HepG2 (cell line): ENCODE measurements around the gene YJEFN3. TPM values are rescaled to one million over a fixed set of nuclear protein-coding genes. Genes with fewer than 3 reads are reported as not detected.

Experiments
- AKAP8 ChIP-seq: sonication (generic); formaldehyde crosslinking; IDR thresholded peaks from 2 replicates; pipeline ENCODE4 v1.5.1; 2020; ENCODE audit warnings: mild to moderate bottlenecking, missing genetic modification reagents
- KAT2B ChIP-seq: fragments of 150-350 bp; IDR thresholded peaks from 2 replicates; pipeline ENCODE4 v1.6.1; 2014; ENCODE audit warnings: low read depth, low read length, borderline replicate concordance
- KMT2B ChIP-seq: IDR thresholded peaks from 2 replicates; pipeline ENCODE4 v1.6.1; 2016; ENCODE audit warnings: missing genetic modification reagents, missing compliant biosample characterization
- MAF1 ChIP-seq: sonication (generic); formaldehyde crosslinking; IDR thresholded peaks from 2 replicates; pipeline ENCODE4 v1.5.0; 2020; ENCODE audit warnings: missing genetic modification reagents, borderline replicate concordance
- PCBP1 ChIP-seq: fragments of 200-400 bp; formaldehyde crosslinking; IDR thresholded peaks from 2 replicates; pipeline ENCODE4 v1.6.1; 2017; ENCODE audit warnings: mild to moderate bottlenecking, low read depth, low read length, borderline replicate concordance
- POLR2AphosphoS2 ChIP-seq: IDR thresholded peaks from 2 replicates; pipeline ENCODE4 v1.6.1; 2011; ENCODE audit warnings: low read depth, low read length, improper control_type of control experiment
- SMARCE1 ChIP-seq: fragments of 450-650 bp; IDR thresholded peaks from 2 replicates; pipeline ENCODE4 v1.6.1; 2017; ENCODE audit warnings: borderline replicate concordance
- ZBTB42 ChIP-seq: sonication (generic); formaldehyde crosslinking; IDR thresholded peaks from 2 replicates; pipeline ENCODE4 v1.5.0; 2020; ENCODE audit warnings: mild to moderate bottlenecking, missing genetic modification reagents
- ZFP90 ChIP-seq: sonication (generic); formaldehyde crosslinking; IDR thresholded peaks from 2 replicates; pipeline ENCODE4 v1.8.0; 2022; ENCODE audit warnings: missing genetic modification reagents, mild to moderate bottlenecking, inconsistent platforms, borderline replicate concordance
- ZNF234 ChIP-seq: sonication (generic); formaldehyde crosslinking; conservative IDR thresholded peaks from 2 replicates; pipeline ENCODE4 v1.5.1; 2020; ENCODE audit warnings: mild to moderate bottlenecking, missing genetic modification reagents
- ZNF337 ChIP-seq: sonication (generic); formaldehyde crosslinking; IDR thresholded peaks from 2 replicates; pipeline ENCODE4 v1.5.1; 2020; ENCODE audit warnings: missing genetic modification reagents, low read depth, mild to moderate bottlenecking, borderline replicate concordance
- ZNF557 ChIP-seq: sonication (generic); formaldehyde crosslinking; IDR thresholded peaks from 2 replicates; pipeline ENCODE4 v1.4.0; 2020; ENCODE audit warnings: missing genetic modification reagents
- ZNF605 ChIP-seq: sonication (generic); formaldehyde crosslinking; IDR thresholded peaks from 2 replicates; pipeline ENCODE4 v1.8.0; 2022; ENCODE audit warnings: mild to moderate bottlenecking, missing genetic modification reagents
- ZNF607 ChIP-seq: sonication (generic); formaldehyde crosslinking; IDR thresholded peaks from 2 replicates; pipeline ENCODE4 v1.5.1; 2020; ENCODE audit warnings: missing genetic modification reagents, mild to moderate bottlenecking, borderline replicate concordance
- ZNF660 ChIP-seq: sonication (generic); formaldehyde crosslinking; IDR thresholded peaks from 2 replicates; pipeline ENCODE4 v1.5.1; 2020; ENCODE audit warnings: mild to moderate bottlenecking, low read depth, missing genetic modification reagents, borderline replicate concordance
- ZNF724P ChIP-seq: sonication (generic); formaldehyde crosslinking; IDR thresholded peaks from 2 replicates; pipeline ENCODE4 v1.8.0; 2022; ENCODE audit warnings: missing genetic modification reagents, borderline replicate concordance
- ZNF773 ChIP-seq: sonication (generic); formaldehyde crosslinking; IDR thresholded peaks from 2 replicates; pipeline ENCODE4 v1.4.0; 2020; ENCODE audit warnings: missing genetic modification reagents, borderline replicate concordance
- polyA plus RNA-seq, 8 experiments: library from polyadenylated mRNA; depleted of rRNA in 3 of 8; stranded (reverse) in 7 of 8; unstranded in 1 of 8; fragments of >200 nt; fragmentation: Illumina TruSeq in 4 of 8; extraction: Trizol in 4 of 8; gene quantifications; 2 replicates each; pipeline versions ENCODE4 v1.2.1 to v1.2.3, GENCODE V29; 2011 to 2016; ENCODE audit warnings: low read depth in 4 of 8, missing spikeins in 1 of 8, mixed read lengths in 1 of 8; ENCODE audit not compliant: insufficient read depth in 1 of 8
- total RNA-seq, 5 experiments: library from RNA; depleted of rRNA; stranded (reverse); fragments of >200 nt; fragmentation: Illumina TruSeq; extraction: Trizol; gene quantifications; 2 replicates each; pipeline ENCODE4 v1.2.3, GENCODE V29; 2016; ENCODE audit warnings: low read depth in 1 of 5
- TF ChIP-seq, protein P1 (sequence below): IDR thresholded peaks from 2 replicates; pipeline ENCODE4 v1.6.1; 2018; ENCODE audit warnings: missing genetic modification reagents
- TF ChIP-seq, protein P2 (sequence below): sonication (generic); formaldehyde crosslinking; IDR thresholded peaks from 2 replicates; pipeline ENCODE4 v1.5.0; 2020; ENCODE audit warnings: missing genetic modification reagents, mild to moderate bottlenecking, borderline replicate concordance
- TF ChIP-seq, protein P3 (sequence below): sonication (generic); formaldehyde crosslinking; IDR thresholded peaks from 2 replicates; pipeline ENCODE4 v1.4.0; 2020; ENCODE audit warnings: missing genetic modification reagents
- TF ChIP-seq, protein P4 (sequence below): IDR thresholded peaks from 2 replicates; pipeline ENCODE4 v1.6.1; 2016; ENCODE audit warnings: missing genetic modification reagents, missing compliant biosample characterization
- TF ChIP-seq, protein P5 (sequence below): sonication (generic); formaldehyde crosslinking; IDR thresholded peaks from 2 replicates; pipeline ENCODE4 v1.5.0; 2020; ENCODE audit warnings: mild to moderate bottlenecking, missing genetic modification reagents

Gene YJEFN3
- total and polyA plus RNA-seq, 2 of the 13 experiments (the other 11 are each of a cell fraction or from before 2014, with no cell fraction given), result 0.89 to 4.0 TPM

DNA sequence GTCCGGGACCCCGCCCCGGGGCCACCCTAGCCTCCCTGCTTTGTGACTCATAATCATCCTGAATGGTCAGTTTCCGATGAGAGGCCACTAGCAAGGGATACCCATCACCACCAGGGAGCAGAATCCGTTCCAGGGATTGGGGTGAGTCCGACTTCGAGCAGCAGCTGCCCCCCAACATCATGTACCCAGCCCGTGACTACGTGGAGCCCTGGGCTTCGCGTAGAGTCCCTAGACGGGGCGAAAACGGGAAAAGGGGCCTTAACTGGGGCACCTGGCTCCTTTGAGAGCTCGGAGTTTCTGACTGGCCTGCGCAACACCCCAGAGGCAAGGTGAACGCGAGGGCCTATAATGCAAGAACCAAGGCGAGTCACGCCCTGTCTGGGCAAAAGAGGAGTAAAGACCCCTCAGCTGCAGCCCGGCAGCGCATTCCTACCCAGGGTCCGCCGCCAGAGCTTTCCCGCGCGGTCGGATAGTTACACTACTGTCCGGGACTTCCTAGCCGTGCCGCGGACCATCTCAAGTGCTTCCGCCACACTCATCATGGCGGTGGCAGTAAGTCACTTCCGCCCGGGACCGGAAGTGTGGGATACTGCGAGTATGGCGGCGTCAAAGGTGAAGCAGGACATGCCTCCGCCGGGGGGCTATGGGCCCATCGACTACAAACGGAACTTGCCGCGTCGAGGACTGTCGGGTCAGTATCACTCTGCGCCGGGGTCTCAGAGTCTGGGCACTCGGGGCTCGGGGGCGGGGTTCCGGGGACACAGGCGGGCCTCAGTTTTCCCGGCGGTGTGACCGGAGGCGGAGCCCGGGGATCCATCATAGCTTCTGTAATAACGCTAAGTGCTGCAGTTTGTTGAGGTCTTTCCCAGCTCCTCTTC, 12.8 kb upstream of the YJEFN3 start, which contains the start of gene NDUFA13 (continued):
- no peak for TF ChIP-seq ZNF773
- TF ChIP-seq KMT2B (CRISPR knock-in tag), result peak; percentile 88
- TF ChIP-seq AKAP8 (CRISPR knock-in tag), result no peak; the same call in 1 of the 2 replicates
- TF ChIP-seq, protein P1, sequence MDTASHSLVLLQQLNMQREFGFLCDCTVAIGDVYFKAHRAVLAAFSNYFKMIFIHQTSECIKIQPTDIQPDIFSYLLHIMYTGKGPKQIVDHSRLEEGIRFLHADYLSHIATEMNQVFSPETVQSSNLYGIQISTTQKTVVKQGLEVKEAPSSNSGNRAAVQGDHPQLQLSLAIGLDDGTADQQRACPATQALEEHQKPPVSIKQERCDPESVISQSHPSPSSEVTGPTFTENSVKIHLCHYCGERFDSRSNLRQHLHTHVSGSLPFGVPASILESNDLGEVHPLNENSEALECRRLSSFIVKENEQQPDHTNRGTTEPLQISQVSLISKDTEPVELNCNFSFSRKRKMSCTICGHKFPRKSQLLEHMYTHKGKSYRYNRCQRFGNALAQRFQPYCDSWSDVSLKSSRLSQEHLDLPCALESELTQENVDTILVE, result no peak
- no peak for TF ChIP-seq ZBTB42 (CRISPR knock-in tag)
- TF ChIP-seq, protein P2, sequence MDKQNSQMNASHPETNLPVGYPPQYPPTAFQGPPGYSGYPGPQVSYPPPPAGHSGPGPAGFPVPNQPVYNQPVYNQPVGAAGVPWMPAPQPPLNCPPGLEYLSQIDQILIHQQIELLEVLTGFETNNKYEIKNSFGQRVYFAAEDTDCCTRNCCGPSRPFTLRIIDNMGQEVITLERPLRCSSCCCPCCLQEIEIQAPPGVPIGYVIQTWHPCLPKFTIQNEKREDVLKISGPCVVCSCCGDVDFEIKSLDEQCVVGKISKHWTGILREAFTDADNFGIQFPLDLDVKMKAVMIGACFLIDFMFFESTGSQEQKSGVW, result no peak
- no peak for TF ChIP-seq KAT2B
- peak; percentile 83 for TF ChIP-seq ZNF605
- peak; percentile 72; the same call in 1 of the 2 replicates for TF ChIP-seq ZFP90 (CRISPR knock-in tag)
- no peak for TF ChIP-seq ZNF557 (CRISPR knock-in tag)
- TF ChIP-seq ZNF660 (CRISPR knock-in tag), result no peak
- TF ChIP-seq ZNF234 (CRISPR knock-in tag), result no peak
- TF ChIP-seq ZNF607, result peak; percentile 56; the same call in 1 of the 2 replicates
- 0 out of 2 replicates have a peak, but pooled peaks have one; percentile 67 for TF ChIP-seq PCBP1
- TF ChIP-seq ZNF337 (CRISPR knock-in tag), result peak; percentile 67; the same call in 1 of the 2 replicates
- TF ChIP-seq, protein P3, sequence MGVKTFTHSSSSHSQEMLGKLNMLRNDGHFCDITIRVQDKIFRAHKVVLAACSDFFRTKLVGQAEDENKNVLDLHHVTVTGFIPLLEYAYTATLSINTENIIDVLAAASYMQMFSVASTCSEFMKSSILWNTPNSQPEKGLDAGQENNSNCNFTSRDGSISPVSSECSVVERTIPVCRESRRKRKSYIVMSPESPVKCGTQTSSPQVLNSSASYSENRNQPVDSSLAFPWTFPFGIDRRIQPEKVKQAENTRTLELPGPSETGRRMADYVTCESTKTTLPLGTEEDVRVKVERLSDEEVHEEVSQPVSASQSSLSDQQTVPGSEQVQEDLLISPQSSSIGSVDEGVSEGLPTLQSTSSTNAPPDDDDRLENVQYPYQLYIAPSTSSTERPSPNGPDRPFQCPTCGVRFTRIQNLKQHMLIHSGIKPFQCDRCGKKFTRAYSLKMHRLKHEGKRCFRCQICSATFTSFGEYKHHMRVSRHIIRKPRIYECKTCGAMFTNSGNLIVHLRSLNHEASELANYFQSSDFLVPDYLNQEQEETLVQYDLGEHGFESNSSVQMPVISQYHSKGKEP (CRISPR knock-in tag), result no peak
- TF ChIP-seq ZNF724P (CRISPR knock-in tag), result 0 out of 2 replicates have a peak, but pooled peaks have one; percentile 37
- TF ChIP-seq POLR2AphosphoS2, result no peak
- TF ChIP-seq, protein P4, sequence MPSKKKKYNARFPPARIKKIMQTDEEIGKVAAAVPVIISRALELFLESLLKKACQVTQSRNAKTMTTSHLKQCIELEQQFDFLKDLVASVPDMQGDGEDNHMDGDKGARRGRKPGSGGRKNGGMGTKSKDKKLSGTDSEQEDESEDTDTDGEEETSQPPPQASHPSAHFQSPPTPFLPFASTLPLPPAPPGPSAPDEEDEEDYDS (CRISPR knock-in tag), result peak; percentile 92
- TF ChIP-seq, protein P5, sequence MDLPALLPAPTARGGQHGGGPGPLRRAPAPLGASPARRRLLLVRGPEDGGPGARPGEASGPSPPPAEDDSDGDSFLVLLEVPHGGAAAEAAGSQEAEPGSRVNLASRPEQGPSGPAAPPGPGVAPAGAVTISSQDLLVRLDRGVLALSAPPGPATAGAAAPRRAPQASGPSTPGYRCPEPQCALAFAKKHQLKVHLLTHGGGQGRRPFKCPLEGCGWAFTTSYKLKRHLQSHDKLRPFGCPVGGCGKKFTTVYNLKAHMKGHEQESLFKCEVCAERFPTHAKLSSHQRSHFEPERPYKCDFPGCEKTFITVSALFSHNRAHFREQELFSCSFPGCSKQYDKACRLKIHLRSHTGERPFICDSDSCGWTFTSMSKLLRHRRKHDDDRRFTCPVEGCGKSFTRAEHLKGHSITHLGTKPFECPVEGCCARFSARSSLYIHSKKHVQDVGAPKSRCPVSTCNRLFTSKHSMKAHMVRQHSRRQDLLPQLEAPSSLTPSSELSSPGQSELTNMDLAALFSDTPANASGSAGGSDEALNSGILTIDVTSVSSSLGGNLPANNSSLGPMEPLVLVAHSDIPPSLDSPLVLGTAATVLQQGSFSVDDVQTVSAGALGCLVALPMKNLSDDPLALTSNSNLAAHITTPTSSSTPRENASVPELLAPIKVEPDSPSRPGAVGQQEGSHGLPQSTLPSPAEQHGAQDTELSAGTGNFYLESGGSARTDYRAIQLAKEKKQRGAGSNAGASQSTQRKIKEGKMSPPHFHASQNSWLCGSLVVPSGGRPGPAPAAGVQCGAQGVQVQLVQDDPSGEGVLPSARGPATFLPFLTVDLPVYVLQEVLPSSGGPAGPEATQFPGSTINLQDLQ (CRISPR knock-in tag), result 0 out of 2 replicates have a peak, but pooled peaks have one; percentile 19
- 0 out of 2 replicates have a peak, but pooled peaks have one; percentile 64 for TF ChIP-seq MAF1 (CRISPR knock-in tag)
- TF ChIP-seq SMARCE1, result no peak
